HG02852 (cell line): ENCODE data around the gene PDCD11.

ENCODE experiments used
- ATAC-seq: cut with Tn5 transposase; IDR thresholded peaks from one replicate; pipeline ENCODE4 v1.9.1; 2021; ENCODE audit warnings: mild to moderate bottlenecking, moderate library complexity; ENCODE audit not compliant: unreplicated experiment

The PDCD11 gene

DNA sequence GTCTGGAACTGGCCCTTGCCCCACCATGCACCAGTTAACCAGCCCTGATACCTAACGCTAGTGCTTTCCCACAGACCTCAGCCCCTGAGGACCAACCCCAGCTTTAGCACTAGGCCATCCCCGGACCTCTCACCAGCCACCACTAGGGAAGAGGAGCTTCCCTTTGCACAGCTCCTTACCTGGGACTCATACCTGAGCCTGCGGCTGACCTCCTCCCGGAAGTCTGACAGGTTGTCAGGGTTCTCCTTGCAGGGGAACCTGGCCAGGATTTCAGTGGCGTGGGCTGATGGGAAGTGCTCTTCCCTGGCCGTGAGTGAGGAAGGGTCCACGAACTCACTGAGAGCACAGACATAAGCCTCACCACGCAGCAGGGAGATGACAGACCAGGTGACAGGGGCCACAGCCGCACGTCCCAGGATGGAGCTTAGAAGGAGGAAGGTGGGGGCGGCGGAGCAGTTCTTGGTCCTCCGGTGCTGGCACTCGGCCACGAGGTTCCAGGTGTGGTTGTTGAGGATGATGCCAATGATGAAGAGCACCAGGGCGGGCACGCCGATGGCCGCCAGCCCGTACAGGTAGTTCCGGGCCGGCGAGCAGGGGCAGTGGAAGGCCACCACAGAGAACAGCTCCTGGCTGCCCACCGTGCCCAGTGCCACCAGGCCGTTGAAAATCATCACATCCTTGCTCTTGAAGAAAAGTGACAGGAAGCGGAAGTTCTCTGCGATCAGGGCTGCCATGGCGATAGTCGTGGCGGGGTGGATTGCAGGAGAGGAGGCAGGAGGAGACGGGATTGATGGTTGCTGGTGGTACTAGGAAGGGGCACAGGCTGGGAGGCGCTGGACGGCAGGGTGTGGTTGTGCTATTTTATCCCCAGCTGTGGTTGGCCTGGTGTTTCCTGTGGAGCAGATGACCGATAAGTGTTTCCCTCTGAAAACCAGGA lies 53.0 kb downstream of the PDCD11 start:
- no peak for ATAC-seq

DNA sequence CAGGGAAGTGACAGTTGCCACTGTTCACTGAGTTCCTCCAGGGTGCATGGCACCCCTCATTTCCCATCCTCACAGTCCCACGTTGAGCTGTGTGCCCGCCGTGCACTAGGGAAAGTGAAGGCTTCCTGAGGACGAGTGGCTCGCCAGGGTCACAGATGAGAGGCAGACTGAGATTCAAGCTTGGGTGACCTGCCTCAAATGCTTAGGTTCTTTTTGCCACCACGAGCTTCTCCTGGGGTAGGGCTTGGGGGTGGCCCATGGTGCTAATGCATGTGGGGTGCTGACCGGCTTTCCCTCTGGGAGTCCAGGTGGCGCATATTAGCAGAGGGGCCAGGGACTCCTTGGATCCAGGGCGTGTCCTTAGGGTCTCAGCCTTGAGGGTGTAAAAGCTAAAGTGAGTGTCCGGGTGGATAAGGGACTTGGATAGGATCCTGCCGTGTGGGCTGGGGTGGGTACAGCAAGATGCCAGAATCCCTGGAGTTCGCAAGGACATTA lies 53.8 kb downstream of the PDCD11 start:
- no peak for ATAC-seq

DNA sequence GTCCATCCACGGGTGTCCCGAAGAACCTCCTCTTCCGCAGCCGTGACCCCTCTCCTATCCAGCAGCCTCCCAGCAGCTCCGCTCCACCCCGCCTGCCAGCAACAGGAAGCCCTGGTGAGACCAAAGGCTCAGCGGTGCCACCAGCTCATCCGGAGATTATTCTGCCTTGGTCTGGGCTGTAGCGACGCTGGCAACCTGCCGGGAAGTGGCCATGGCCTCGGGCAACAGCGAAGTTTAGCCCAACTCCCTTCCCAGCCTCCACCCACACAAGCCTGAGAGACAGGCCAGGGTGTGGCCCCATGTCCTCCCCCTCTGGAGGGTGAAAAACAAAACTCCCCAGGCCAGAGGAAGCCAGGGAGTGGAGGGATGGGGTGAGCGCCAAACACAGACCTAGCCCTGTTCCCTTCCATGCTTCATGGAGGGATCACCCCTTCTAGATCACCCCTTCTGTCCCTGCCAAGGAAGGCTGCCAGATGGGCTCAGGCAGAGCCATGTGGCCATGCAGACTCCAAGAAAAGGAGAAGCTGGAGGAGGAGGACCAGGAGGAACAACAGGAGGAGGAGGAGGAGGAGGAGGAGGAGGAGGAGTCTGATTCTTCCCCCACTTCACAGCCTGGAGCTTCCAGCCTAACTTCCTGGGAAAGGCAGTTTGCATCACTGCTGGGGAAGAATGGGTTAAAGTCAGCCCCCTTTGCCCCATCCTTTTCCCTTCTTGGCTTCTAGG lies 54.8 kb downstream of the PDCD11 start:
- ATAC-seq, result no peak

DNA sequence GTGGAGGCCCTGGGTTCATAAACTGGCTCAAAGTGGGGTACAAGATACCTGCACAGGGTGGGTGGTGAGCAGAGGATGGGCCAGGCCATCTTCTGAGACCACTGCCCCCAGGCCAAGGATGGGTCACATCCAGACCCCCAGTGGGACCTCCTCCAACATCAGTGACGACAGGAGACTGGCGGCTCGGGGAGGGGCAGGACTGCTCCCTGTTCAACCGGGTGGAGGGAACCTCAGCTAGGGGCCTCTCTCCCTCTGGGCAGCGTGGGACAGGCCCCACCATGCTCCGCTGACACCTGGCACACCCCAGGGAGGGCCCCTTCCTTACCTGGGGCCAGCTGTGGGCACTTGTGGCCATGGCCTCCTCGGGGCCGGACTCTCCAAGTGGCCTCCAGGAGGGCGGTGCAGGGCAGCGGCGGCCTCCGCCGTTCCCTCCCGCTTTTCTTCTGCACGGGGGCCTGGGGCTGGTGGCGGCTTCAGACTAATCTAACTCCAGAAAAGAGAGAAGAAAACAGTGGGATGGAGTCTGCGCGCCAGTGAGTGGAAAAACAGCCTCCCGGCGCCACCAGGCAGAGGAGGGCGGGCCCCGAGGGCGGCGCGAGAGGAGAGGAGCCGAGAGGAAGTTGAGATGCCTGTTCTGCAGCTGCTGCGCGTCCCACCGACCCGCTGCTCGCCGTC lies 55.5 kb downstream of the PDCD11 start, which contains the start of gene CALHM2:
CALHM2 (minus strand) TSS at position 540 of the 675 bp plus-strand sequence. CDS start 2,429 bp downstream, outside the sequence.
- peak; percentile 66 for ATAC-seq

DNA sequence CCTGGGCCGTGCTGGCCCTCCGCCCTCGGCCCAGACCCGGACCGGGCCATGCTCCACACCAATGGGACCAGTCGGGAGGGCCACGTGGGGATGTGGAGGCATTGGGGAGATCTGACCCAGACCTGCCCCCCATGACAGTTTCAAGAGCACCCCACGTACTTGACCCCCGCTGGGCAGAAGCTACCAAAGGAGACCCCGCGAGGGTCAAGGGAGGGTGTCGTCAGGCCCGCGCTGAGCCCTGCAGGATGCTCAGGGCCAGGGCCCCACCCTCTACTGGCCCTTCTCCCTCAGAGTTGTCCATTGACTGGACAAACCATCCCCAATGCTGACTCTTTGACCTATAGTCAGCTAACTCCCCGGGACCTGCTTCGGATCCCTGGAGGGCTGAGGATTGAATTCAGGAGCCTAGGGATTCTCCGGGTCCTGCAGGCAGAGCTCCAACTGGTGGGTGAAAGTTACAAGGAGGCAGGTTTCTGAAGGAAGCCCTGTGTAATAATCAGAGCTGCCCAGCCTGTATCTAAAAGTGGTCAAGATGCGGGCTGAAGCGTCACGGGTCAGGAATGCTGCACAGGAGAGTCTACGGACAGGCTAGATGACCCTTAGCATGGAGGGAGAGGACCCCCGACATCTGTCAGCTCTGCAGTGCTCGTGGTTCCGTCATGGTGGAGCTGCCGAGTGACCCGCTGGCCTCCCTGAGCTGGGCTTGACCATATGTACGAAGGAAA lies 56.2 kb downstream of the PDCD11 start:
- ATAC-seq, result no peak

DNA sequence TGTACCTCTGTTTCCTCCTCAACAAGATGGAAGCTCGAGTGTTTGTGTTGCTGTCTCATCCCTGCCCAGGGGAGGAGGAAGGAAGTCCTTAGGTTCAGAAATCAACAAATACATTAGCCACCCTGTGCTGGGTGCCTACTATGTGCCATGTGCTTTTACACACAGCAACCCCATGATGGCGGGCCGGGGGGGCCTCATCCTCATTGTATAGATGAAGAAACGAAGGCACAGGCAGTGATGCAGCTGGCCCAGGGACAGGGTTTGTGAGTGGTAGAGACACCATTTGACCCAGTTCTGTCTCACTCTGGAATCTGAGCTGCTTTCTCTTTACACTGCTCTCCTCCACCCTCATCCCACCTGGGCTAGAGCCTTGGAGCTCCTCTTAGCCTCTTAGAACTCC lies 57.6 kb downstream of the PDCD11 start:
- ATAC-seq, result no peak

DNA sequence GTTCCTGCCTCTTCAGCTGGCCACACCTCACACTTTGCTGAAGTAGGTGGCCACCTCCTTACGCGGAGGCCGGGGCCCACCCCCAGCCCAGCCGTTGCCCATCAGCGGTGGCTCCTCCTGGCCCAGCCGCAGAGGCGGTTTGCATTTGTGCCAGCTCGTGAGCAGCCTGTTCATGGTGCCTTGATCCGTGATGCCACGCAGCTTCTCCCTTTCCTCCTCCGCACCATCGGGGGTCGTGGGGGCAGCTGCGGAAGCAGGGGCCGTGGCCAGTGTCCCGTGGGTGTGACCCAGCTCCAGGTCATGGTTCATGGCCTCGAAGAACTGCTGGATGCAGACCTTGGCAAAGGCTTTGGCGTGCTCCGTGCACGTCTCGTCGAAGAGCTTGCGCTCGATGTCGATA lies 58.8 kb downstream of the PDCD11 start:
- ATAC-seq, result no peak

DNA sequence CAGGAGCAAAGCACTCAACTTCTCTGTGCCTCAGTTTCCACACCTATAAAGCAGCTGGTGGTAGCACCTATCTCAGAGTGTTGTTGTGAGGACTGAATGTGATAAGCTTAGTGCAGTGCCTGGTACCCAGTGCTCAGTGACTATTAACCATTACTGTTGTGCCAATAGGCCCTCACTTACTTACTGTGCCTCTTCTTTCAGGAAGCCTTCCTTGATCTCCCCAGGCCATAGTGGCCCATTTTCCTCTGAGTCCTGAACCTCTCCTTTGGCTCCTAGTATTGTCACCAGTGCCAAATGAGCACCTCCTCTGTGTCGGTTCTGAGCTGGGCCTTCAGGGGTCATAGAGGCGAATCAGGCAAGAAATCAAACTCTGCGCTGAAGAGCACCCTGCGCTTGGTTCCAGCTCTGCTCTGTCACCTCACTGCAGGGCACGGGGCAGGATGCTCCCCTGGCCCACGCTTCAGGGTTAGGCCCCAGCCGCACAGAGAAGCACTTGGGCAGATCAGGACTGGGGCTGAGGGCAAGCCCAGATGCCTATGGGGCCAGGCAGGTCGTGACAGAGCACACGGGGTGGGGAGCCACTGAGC lies 59.7 kb downstream of the PDCD11 start:
- ATAC-seq, result no peak

DNA sequence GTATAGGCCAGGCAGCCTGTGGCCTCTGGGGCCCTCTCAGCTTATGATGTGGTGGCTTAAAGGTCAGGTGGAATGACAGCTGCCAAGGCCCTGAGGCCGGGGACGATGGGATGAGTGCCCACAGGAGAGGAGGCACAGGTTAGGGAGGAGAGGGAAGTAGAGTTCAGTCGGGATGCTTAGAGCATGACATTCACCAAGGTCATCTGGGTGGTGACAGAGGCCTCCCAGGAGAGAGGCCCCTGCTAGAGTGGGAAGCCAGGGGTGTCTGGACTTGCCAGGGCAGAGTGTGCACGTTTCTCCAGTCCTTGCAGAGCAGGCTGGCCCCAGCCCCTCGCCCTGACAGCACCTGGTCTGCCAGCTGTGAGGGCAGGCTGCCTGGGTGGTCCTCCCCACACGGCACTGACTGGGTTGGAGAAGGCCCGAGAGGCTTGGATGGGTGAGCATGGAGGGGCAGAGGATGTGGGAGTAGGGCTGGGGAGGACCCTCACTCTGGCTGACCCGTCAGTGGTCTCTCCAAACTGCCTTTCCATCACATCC lies 60.8 kb downstream of the PDCD11 start:
- no peak for ATAC-seq

DNA sequence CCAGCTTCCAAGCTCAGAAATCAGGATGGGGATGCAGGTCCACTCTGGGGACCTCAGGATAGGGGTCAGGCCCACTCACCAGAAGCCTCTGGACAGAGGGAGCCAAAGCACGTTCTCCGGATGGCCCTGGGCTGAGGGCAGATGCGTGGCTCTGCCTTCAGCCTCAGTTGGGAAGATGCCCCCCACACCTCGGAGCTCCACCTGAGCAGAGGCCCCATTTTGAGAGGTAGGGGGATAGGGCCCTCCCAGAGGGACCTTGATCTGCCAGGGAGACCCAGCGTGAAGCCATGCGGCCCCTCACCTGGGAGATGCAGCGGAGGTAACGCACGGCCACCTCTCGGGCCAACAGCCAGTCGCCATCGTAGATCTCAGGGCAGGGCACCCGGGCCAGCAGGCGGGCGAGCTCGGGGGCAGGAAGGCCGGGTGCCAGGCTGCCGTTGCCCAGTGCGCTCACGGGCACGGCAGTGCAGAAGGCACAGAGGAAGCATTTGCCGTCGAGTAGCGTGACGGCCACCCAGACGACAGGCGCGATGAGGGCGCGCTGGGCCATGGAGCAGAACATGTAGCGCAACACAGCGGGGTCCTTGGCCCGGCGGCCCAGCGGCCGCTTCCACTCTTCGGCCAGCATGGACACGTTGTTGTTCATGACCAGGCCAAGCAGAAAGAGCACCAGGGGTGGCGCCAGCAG lies 61.6 kb downstream of the PDCD11 start:
- no peak for ATAC-seq

DNA sequence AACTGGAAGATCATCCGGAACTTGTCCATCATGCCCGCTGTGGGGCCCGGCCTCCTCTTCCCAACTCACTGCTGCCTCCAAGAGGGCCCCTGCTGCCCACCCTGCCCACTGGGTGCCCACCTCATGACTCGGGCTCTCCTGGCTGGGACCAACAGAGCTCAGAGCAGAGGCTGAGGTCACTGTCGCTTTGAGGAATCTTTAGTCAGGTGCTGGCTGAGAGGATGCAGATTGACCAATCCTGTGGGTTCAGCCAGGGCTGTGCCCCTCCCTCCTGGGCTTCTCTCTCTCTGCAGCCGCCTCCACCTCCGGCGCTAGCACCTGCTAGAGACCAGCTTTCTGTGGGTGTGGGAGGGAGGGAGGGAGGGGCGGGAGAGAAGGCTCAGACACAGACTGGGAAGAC lies 62.3 kb downstream of the PDCD11 start, which contains the start of gene CALHM1:
CALHM1 (minus strand) TSS at position 181 of the 400 bp plus-strand sequence; CDS start at position 32, 149 bp downstream.
- ATAC-seq, result peak; percentile 91

DNA sequence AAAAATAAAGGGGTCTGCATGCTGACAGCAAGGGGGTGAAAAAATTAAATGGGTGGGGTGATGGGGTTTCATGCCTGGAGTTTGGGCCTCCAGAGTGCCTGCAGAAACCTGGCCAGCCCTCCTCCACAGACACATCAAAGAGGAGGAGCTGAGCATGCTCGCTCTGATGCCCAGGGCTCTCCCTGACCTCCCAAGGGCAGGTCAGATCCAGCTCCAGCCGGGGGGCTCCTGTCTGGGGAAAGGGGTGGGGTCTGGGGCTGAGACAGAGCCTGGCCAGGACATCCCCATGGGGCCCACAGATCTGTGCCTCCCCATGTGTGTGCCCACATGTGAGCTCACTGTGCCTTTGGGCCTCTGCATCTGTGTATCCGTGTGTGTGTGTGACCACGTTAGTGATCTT lies 63.2 kb downstream of the PDCD11 start:
- ATAC-seq, result no peak

DNA sequence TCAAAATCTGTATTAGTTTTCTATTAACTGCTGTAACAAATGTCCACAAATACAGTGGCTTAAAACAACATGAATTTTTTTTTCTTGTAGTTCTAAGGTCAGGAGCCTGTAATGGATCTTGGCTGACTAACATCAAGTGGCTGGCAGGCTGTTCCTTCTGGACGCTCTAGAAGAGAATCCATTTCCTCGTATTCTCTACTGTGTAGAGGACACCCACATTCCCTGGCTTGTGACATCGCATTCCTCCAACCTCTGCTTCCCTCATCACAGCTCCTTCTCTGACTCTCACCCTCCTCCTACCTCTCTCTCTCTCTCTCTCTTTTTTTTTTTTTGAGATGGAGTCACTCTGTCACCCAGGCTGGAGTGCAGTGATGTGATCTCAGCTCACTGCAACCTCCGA lies 67.1 kb downstream of the PDCD11 start:
- no peak for ATAC-seq

DNA sequence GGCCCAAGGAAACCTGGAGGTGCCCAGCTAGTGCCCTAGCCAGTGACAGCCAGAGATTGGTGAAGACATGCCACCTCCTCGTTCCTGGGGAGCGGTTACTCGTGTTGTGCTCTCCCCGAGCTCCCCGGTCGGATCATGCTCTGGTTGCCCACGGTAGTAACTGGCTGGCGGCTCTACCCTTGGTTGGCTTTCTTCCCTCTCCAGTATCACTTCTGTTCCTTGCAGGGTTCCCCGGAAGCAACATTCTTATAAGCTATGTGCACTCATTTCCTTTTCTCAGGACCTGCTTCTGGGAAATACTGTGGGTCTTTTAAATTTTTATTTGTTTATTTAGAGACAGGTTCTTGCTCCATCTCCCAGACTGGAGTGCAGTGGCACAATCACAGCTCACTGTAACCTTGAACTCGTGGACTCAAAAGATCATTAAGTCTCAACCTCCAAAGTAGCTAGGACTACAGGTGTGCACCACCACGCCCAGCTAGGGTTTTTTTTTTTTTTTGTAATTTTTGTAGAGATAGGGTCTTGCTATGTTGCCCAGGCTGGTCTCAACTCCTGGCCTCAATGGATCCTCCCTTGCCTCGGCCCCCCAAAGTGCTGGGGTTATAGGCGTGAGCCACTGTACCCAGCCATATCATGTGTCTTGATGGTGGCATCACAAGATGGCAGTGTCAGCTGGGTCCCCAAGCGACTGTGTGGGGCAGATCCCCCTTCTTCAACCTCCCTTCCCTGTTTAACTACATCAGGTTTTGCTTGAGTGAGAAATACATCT lies 69.2 kb downstream of the PDCD11 start:
- no peak for ATAC-seq

DNA sequence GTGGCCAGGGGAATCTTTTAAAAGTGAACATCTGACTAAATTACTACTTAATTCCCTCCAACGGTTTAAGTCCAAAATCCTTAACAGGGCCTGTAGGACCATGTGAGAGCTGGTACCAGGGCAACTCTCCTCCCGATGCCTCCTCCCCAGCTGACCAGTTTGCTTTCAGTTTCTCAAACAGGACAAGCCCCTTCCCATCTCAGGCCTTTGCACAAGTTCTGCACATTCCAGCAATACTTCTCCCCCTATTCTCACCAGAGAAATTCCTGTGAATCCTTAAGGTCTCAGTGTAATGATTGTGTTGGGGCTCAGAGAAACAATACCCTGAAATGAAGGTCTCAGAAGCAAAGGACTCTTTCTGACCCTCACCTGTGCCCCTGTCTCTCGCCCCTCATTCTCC lies 70.3 kb downstream of the PDCD11 start:
- ATAC-seq, result no peak

DNA sequence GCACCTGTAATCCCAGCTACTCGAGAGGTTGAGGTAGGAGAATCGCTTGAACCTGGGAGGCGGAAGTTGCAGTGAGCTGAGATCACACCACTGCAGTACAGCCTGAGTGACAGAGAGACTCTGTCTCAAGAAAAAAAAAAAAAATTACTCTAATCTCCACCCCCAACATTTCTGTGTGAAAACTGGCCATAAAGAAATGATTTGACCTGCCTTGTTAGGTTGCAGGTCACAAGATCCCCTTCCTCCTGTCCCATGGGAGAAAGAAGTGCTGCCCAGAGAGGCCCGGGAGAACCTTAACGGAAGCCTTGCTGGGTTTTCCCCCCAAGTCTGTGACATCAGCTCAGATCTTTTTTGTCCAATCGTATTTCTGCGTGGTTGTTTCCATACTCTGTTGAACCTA lies 71.0 kb downstream of the PDCD11 start:
- no peak for ATAC-seq

DNA sequence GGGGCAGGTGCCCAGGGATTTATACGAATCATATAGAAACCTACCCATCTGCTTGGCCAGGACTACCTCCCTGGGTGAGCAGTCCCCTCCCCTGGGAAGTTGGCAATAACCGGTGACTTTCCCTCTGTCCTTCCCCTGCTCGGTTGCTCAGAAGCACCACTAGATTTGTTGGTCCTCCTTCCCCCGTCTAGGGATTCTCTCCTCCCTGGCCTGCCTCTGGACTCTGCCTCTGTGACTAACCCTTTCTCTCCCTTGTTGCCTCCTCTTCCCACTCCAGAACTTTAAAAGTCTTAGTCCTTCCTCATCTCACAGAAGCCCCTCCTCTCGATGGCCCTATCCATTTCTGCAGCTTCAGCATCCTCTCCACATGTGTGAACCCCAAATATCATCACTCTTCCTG lies 72.8 kb downstream of the PDCD11 start:
- ATAC-seq, result no peak
